HEK293T (cell line): ENCODE measurements around the gene CDYL2.

Experiments
- CTCF ChIA-PET: fragments of 350-600 bp; formaldehyde crosslinking; extraction: SDS; loops from one replicate; lab custom pipeline; 2021; ENCODE audit warnings: antibody characterized with exemption, inconsistent platforms; lab: Yijun Ruan, JAX
- POLR2A ChIA-PET: fragments of 350-600 bp; formaldehyde crosslinking; extraction: SDS; loops from one replicate; lab custom pipeline; 2020; ENCODE audit warnings: antibody characterized with exemption, inconsistent platforms; lab: Yijun Ruan, JAX
- DNase-seq: peaks from one replicate; pipeline ENCODE4 v3.0.0; 2012; ENCODE audit warnings: mixed read lengths; ENCODE audit errors: extremely low spot score
- ARNT ChIP-seq: fragments of 450-650 bp; IDR thresholded peaks from 2 replicates; pipeline ENCODE4 v1.6.1; 2017; ENCODE audit warnings: mild to moderate bottlenecking
- BHLHE40 ChIP-seq: fragments of 450-650 bp; IDR thresholded peaks from 2 replicates; pipeline ENCODE4 v1.6.1; 2016; ENCODE audit warnings: mild to moderate bottlenecking, moderate library complexity, borderline replicate concordance
- CTBP1 ChIP-seq: fragments of 450-650 bp; IDR thresholded peaks from 2 replicates; pipeline ENCODE4 v1.6.1; 2016; ENCODE audit warnings: borderline replicate concordance
- ELF4 ChIP-seq: fragments of 450-650 bp; IDR thresholded peaks from 2 replicates; pipeline ENCODE4 v1.6.1; 2017; ENCODE audit warnings: antibody characterized with exemption
- FOXA1 ChIP-seq: fragments of 450-650 bp; IDR thresholded peaks from 2 replicates; pipeline ENCODE4 v1.6.1; 2016; ENCODE audit warnings: mild to moderate bottlenecking
- FOXK2 ChIP-seq: fragments of 450-650 bp; IDR thresholded peaks from 2 replicates; pipeline ENCODE4 v1.6.1; 2016; ENCODE audit warnings: mild to moderate bottlenecking
- FOXM1 ChIP-seq: fragments of 450-650 bp; IDR thresholded peaks from 2 replicates; pipeline ENCODE4 v1.6.1; 2017; ENCODE audit warnings: mild to moderate bottlenecking, borderline replicate concordance
- HDGF ChIP-seq: fragments of 450-650 bp; IDR thresholded peaks from 2 replicates; pipeline ENCODE4 v1.6.1; 2017; ENCODE audit warnings: antibody characterized with exemption, borderline replicate concordance
- L3MBTL2 ChIP-seq: fragments of 450-650 bp; conservative IDR thresholded peaks from 2 replicates; pipeline ENCODE4 v1.6.1; 2016; ENCODE audit warnings: mild to moderate bottlenecking
- LEF1 ChIP-seq: fragments of 450-650 bp; IDR thresholded peaks from 2 replicates; pipeline ENCODE4 v1.6.1; 2017; ENCODE audit warnings: mild to moderate bottlenecking, borderline replicate concordance
- NFRKB ChIP-seq: fragments of 450-650 bp; IDR thresholded peaks from 2 replicates; pipeline ENCODE4 v1.6.1; 2016; ENCODE audit warnings: mild to moderate bottlenecking, moderate library complexity
- SP1 ChIP-seq: fragments of 450-650 bp; IDR thresholded peaks from 2 replicates; pipeline ENCODE4 v1.6.1; 2017
- SUZ12 ChIP-seq: fragments of 450-650 bp; IDR thresholded peaks from 2 replicates; pipeline ENCODE4 v1.6.1; 2016; ENCODE audit warnings: mild to moderate bottlenecking
- TARDBP ChIP-seq: fragments of 450-650 bp; IDR thresholded peaks from 2 replicates; pipeline ENCODE4 v1.6.1; 2016
- ZNF384 ChIP-seq: fragments of 450-650 bp; IDR thresholded peaks from 2 replicates; pipeline ENCODE4 v1.6.1; 2016
- TF ChIP-seq, protein P1 (sequence below): fragments of 450-650 bp; IDR thresholded peaks from 2 replicates; pipeline ENCODE4 v1.6.1; 2016

CDYL2 gene

GRCh38 chr16:80674884-80675283, 129.5 kb downstream of the CDYL2 start:
- POLR2A ChIA-PET = no interaction called here
- CTCF ChIA-PET = no interaction called here
- TF ChIP-seq NFRKB (no peak), TARDBP (no peak), SP1 (no peak), CTBP1 (no peak), ARNT (no peak), HDGF (no peak), FOXA1 (no peak), SUZ12 (no peak), BHLHE40 (no peak), FOXM1 (no peak), FOXK2 (no peak), LEF1 (no peak), L3MBTL2 (no peak), ZNF384 (no peak), ELF4 (no peak)
- TF ChIP-seq, protein P1, sequence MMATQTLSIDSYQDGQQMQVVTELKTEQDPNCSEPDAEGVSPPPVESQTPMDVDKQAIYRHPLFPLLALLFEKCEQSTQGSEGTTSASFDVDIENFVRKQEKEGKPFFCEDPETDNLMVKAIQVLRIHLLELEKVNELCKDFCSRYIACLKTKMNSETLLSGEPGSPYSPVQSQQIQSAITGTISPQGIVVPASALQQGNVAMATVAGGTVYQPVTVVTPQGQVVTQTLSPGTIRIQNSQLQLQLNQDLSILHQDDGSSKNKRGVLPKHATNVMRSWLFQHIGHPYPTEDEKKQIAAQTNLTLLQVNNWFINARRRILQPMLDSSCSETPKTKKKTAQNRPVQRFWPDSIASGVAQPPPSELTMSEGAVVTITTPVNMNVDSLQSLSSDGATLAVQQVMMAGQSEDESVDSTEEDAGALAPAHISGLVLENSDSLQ = no peak
- DNase-seq = no peak

- TF ChIP-seq ARNT (no peak), FOXM1 (no peak), LEF1 (no peak), SP1 (no peak), FOXK2 (no peak), BHLHE40 (no peak), L3MBTL2 (no peak), NFRKB (no peak), TARDBP (no peak), CTBP1 (no peak), ZNF384 (no peak), ELF4 (no peak), FOXA1 (no peak), HDGF (no peak), SUZ12 (no peak)
- TF ChIP-seq, protein P1 = no peak
- POLR2A ChIA-PET = no interaction called here
- CTCF ChIA-PET = interaction anchor here (0.6 kb wide), 1 partner anchor 335 kb away, joined by 3 read pairs; no protein-coding TSS in a partner anchor
- DNase-seq = no peak
Measured at GRCh38 chr16:80672379-80672778, 132.0 kb downstream of the CDYL2 start.

DNA sequence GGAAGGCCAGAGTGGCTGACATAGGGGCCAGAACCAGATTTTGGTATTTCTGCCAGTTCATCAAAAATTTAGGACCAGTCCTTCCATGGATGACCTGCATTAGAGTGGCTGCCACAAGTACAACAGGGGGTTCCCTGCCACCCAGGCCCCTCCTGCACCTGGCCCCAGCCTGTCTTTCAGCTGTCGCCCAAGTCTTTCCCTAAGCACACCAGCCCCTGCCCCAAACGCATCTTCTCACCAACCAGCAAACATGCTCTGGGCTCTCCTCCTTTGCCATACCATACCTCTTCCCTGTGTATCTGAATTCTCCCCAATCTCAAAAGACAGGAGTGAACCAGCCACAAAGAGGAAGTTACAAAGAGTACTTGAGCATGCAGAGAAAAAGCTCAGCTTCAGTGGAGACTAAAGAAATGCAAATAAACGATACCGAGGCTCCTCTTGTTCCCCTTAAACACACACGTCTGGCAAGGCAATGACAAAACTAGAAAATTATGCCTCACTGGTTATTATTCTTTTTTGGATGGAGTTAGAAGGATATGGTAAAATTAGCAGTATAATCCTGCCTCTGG, 133.0 kb downstream of the CDYL2 start:
- no peak for DNase-seq
- CTCF ChIA-PET = no interaction called here
- POLR2A ChIA-PET = no interaction called here
- TF ChIP-seq FOXA1 (no peak), FOXK2 (no peak), SP1 (no peak), ARNT (no peak), ELF4 (no peak), SUZ12 (no peak), TARDBP (no peak), ZNF384 (no peak)
- TF ChIP-seq, protein P1 = no peak

GRCh38 chr16:80670170-80670865, 134.1 kb downstream of the CDYL2 start:
- POLR2A ChIA-PET = no interaction called here
- no peak for TF ChIP-seq ARNT
- TF ChIP-seq BHLHE40 = no peak

GRCh38 chr16:80669673-80670072, 134.7 kb downstream of the CDYL2 start:
- ChIA-PET CTCF (no interaction called here), POLR2A (no interaction called here)
- TF ChIP-seq LEF1 (no peak), ELF4 (no peak)
- DNase-seq = no peak

More at GRCh38 chr16:80670170-80670865, 134.1 kb downstream of the CDYL2 start:
- DNase-seq = no peak
- CTCF ChIA-PET = no interaction called here

DNA sequence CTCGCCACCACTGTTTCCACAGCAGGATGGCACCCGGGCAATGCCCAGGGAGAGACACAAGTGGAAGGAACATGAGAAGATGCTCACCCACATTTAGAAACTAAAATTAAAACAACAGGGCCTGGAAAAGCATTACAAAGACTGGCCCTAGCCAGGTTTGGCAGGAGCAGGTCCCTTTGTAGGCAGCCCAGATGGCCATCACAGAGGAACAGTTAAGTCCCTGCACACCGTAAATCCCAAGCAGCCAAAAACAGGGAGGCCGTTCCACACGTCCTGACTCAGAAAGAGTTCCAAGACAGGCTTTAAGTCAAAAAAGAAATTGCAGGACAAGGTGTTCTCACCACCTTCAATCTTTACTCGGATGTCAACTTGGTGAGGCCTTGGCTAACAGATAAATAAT, 136.5 kb downstream of the CDYL2 start:
- CTCF ChIA-PET = no interaction called here

More for the DNA sequence above, 136.5 kb downstream of the CDYL2 start:
- POLR2A ChIA-PET = no interaction called here
- no peak for DNase-seq
- TF ChIP-seq FOXM1 (no peak), BHLHE40 (no peak), FOXK2 (no peak), SP1 (no peak), TARDBP (no peak), CTBP1 (no peak), HDGF (no peak), L3MBTL2 (no peak), LEF1 (no peak), NFRKB (no peak), ZNF384 (no peak), SUZ12 (no peak), ELF4 (no peak), FOXA1 (no peak), ARNT (no peak)
- TF ChIP-seq, protein P1 = no peak
